Heart left ventricle (tissue), 13 donors: ENCODE measurements around the gene RGMA.

Source experiments
- POLR2A ChIP-seq, 2 donors: fragments of 450-650 bp; IDR thresholded peaks; one replicate each; pipeline ENCODE4 v1.6.1; 2017; ENCODE audit warnings: antibody characterized with exemption in 2 of 2, mild to moderate bottlenecking in 2 of 2, moderate library complexity in 2 of 2
- TF ChIP-seq, protein P1 (sequence below), 12 donors: fragments of 200-600 bp; sonication (generic) in 4 of 12; IDR thresholded peaks; one replicate each; pipeline versions ENCODE4 v1.5.0 to v1.8.0; 2018 to 2022; ENCODE audit warnings: antibody characterized with exemption in 12 of 12, mild to moderate bottlenecking in 5 of 12
- donor health status: ischemic (EF 13 %, LVEDD 7.1; RV severe dilation, severe dysfunction).
- donor health status: DM: no; HTN: yes; CAD: no.
- donor health status: DM: no; HTN: no; CAD: no.
- donor health status: ischemic (EF 25% LVEDD 6.9; RV normal size, moderate dysfunction).
- donor health status: ischemic (EF 25% LVEDD 5.7; RV mildly dilated, moderate dysfunction).
- donor health status: ischemic (EF 35%, LVEDD 5.7; RV mildly dilated, moderate dysfunction).
- donor health status: nonischemic (EF 11% LVEDD 7.7; RV severe dilation, severe dysfunction).
- donor health status: DM: yes; HTN: yes; CAD: no.
- donor health status: PGD.
- donor health status: ischemic (EF 29% LVEDD 5.4; RV normal size, mild dysfunction).
- donor health status: nonischemic (EF 23%, LVEDD 6.1; RV moderate dilation, normal function).

DNA sequence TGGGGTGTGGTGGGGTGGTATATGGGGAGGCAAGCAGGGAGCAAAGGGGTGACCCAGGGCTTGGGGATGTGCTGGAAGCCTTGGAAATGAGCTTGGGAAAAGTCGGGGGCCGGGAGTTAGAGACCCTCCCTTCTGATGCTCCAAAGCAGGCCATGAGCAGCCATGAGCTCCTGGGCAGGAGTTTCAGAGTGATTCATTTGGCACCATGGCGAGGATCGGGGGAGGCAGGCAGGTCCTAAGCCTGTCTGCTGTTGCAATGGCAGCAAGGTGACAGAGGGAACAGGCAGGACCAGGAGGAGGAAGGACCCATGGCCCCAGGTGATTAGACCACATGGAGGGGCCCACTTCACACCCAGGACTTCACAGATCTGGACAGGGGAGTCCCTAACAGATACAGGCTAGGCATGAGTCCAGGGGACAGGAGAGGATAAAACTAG is 21.3 kb downstream of the RGMA start:
- TF ChIP-seq POLR2A (IDR thresholded peaks at IDR 0.05), result no peak
- TF ChIP-seq, protein P1, sequence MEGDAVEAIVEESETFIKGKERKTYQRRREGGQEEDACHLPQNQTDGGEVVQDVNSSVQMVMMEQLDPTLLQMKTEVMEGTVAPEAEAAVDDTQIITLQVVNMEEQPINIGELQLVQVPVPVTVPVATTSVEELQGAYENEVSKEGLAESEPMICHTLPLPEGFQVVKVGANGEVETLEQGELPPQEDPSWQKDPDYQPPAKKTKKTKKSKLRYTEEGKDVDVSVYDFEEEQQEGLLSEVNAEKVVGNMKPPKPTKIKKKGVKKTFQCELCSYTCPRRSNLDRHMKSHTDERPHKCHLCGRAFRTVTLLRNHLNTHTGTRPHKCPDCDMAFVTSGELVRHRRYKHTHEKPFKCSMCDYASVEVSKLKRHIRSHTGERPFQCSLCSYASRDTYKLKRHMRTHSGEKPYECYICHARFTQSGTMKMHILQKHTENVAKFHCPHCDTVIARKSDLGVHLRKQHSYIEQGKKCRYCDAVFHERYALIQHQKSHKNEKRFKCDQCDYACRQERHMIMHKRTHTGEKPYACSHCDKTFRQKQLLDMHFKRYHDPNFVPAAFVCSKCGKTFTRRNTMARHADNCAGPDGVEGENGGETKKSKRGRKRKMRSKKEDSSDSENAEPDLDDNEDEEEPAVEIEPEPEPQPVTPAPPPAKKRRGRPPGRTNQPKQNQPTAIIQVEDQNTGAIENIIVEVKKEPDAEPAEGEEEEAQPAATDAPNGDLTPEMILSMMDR (IDR thresholded peaks at IDR 0.05), result no peak
